ENCODE results near the gene IQCH. TPM values are rescaled to one million over a fixed set of nuclear protein-coding genes. Genes with fewer than 3 reads are reported as not detected.

The IQCH gene
- total RNA-seq, 3 donors from 2014 or later (not counting 1 experiment from before 2014, with no cell fraction given) = 0.78 to 1.4 (median 0.86) TPM

DNA sequence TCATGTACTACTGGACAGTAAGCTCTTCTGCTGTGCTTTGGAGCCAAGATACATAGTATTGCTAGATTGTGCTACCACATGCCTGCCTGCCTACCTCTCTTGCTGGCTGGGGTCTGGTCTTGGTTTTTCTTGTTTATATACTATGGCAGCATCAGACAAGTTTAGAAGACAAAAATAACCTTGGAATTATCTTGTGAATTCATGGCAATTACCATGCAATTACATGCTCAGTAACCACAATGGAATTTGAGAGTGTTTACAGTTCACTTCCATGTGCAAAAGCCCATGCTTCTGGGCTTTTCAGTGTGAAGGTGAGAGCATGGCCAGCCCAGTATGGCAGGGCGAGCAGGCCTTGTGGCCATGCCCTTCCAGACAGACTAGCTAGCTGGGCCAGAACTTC, 218.4 kb downstream of the IQCH start:
- H3K9me3 Mint-ChIP-seq = no peaks in the 10 kb centered on the region
- H3K36me3 ChIP-seq (ENCODE audit: control insufficient read depth, insufficient read depth, low read length) = no peaks in the 10 kb centered on the region
- no peak overlapping the region for H3K27ac ChIP-seq (ENCODE audit: low read length)
- intact Hi-C loops (cut with micrococcal nuclease) = no loop called here
- TF ChIP-seq, protein P1, sequence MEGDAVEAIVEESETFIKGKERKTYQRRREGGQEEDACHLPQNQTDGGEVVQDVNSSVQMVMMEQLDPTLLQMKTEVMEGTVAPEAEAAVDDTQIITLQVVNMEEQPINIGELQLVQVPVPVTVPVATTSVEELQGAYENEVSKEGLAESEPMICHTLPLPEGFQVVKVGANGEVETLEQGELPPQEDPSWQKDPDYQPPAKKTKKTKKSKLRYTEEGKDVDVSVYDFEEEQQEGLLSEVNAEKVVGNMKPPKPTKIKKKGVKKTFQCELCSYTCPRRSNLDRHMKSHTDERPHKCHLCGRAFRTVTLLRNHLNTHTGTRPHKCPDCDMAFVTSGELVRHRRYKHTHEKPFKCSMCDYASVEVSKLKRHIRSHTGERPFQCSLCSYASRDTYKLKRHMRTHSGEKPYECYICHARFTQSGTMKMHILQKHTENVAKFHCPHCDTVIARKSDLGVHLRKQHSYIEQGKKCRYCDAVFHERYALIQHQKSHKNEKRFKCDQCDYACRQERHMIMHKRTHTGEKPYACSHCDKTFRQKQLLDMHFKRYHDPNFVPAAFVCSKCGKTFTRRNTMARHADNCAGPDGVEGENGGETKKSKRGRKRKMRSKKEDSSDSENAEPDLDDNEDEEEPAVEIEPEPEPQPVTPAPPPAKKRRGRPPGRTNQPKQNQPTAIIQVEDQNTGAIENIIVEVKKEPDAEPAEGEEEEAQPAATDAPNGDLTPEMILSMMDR (IDR thresholded peaks at IDR 0.05) = no peak
- H3K4me3 Mint-ChIP-seq = no peak overlapping the region
- no peaks in the 10 kb centered on the region for H3K4me1 Mint-ChIP-seq
- H3K4me1 ChIP-seq (ENCODE audit: control insufficient read depth, insufficient read depth, low read length) = no peaks in the 10 kb centered on the region
- DNase-seq (no peak), ATAC-seq (no peak)
- no peaks in the 10 kb centered on the region for H3K36me3 Mint-ChIP-seq
- WGBS (ENCODE audit: insufficient coverage) = 94% methylated on average over 1 of the region's 1 CpG
- H3K9me3 ChIP-seq (ENCODE audit: control insufficient read depth, insufficient read depth, low read length) = no peaks in the 10 kb centered on the region
- H3K27ac Mint-ChIP-seq = no peak overlapping the region
- H3K27me3 ChIP-seq (ENCODE audit: control insufficient read depth, insufficient read depth, low read length) = no peaks in the 10 kb centered on the region
- H3K27me3 Mint-ChIP-seq (ENCODE audit: low read depth in 2 of 2) = no peaks in the 10 kb centered on the region
- no peak overlapping the region for H3K4me3 ChIP-seq (ENCODE audit: low read length)

DNA sequence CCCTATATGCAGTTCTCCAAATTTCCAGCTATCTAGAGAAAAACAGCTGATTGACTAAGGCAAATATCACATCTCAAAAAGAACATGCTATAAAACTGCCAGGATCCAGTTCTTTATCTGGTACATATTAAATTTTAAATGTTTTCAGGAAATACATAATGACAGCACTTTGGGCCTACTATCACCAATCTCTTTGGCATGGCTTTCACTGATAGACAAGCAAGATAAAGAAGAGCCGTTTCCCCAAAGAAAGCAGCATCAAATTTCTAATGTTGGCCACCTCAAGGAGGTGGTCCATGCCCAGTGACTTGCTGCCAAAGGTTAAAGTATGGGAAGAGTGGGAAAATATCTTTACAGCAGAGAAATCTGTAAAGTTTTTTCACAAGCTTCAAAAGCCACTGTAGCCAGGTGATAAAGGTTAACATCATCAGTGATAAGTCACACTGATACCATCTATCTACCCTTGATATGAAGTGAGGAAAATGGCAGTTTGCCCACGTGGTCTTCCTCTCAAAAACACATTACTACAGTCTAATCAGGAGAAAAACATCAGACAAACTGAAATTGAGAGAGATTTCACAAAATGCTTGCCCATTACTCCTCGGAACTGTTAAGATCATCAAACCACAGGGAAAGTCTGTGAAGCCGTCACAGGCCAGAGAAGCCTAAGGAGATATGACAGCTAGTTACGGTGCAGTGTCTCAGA, 220.0 kb downstream of the IQCH start:
- H3K4me3 ChIP-seq (ENCODE audit: low read length) = no peak overlapping the region
- ATAC-seq = peak in 1 of 3 donors; percentile 42
- WGBS (ENCODE audit: insufficient coverage) = 81% methylated on average over 5 of the region's 5 CpGs
- H3K36me3 Mint-ChIP-seq = no peaks in the 10 kb centered on the region
- no peak overlapping the region for H3K4me3 Mint-ChIP-seq
- H3K9me3 ChIP-seq (ENCODE audit: control insufficient read depth, insufficient read depth, low read length) = no peaks in the 10 kb centered on the region
- H3K27ac Mint-ChIP-seq = no peak overlapping the region
- H3K4me1 ChIP-seq (ENCODE audit: control insufficient read depth, insufficient read depth, low read length) = no peaks in the 10 kb centered on the region
- no peaks in the 10 kb centered on the region for H3K4me1 Mint-ChIP-seq
- intact Hi-C loops (cut with micrococcal nuclease) = no loop called here
- H3K27me3 Mint-ChIP-seq (ENCODE audit: low read depth in 2 of 2) = no peaks in the 10 kb centered on the region
- no peaks in the 10 kb centered on the region for H3K27me3 ChIP-seq (ENCODE audit: control insufficient read depth, insufficient read depth, low read length)
- no peaks in the 10 kb centered on the region for H3K36me3 ChIP-seq (ENCODE audit: control insufficient read depth, insufficient read depth, low read length)
- no peaks in the 10 kb centered on the region for H3K9me3 Mint-ChIP-seq
- no peak for DNase-seq
- TF ChIP-seq, protein P1 (IDR thresholded peaks at IDR 0.05) = no peak
- no peak overlapping the region for H3K27ac ChIP-seq (ENCODE audit: low read length)

DNA sequence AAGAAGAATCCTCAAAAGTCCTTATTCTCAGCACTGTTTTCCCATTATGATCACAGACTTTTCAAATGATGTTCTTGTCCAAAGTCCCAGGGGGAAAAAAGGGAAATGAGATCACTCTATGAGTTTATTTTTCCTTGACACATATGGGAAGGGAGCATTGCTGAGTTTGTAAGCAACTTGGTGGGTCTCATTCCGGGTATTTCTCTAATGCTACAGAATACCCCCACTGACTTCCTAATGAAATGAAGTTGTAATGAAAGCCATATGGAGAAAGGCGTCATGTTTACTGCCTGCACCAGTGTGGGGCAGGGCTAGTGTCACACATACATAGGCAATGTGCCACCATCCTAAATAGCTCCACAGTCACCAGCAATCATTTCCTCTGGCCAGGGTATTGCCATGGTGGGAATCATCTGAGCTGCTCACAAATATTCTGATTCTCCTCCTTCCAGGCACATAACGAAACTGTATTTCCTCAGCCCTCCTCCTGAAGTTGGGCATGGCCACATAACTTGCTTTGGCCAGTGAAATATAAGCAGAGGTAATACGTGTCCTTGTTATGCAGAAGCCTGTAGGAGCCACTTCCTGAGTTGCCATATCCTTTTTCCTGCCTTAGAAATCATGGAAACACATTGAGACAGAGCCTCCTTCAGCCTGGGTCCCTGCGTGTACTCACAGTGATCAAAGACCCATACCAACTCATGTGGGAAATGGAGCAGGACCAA, 225.4 kb downstream of the IQCH start:
- DNase-seq = no peak
- Mint-ChIP-seq H3K27ac (no peak overlapping the region), H3K4me1 (no peaks in the 10 kb centered on the region), H3K4me3 (no peak overlapping the region), H3K36me3 (no peaks in the 10 kb centered on the region), H3K27me3 (ENCODE audit: low read depth in 2 of 2) (no peaks in the 10 kb centered on the region), H3K9me3 (no peaks in the 10 kb centered on the region)
- TF ChIP-seq, protein P1 (IDR thresholded peaks at IDR 0.05) = no peak
- no peaks in the 10 kb centered on the region for H3K36me3 ChIP-seq (ENCODE audit: control insufficient read depth, insufficient read depth, low read length)
- no peaks in the 10 kb centered on the region for H3K27me3 ChIP-seq (ENCODE audit: control insufficient read depth, insufficient read depth, low read length)
- H3K27ac ChIP-seq (ENCODE audit: low read length) = no peak overlapping the region
- intact Hi-C loops (cut with micrococcal nuclease) = no loop called here
- no peak overlapping the region for H3K4me3 ChIP-seq (ENCODE audit: low read length)
- H3K9me3 ChIP-seq (ENCODE audit: control insufficient read depth, insufficient read depth, low read length) = no peaks in the 10 kb centered on the region
- 94% methylated on average over 4 of the region's 5 CpGs for WGBS (ENCODE audit: insufficient coverage)
- no peaks in the 10 kb centered on the region for H3K4me1 ChIP-seq (ENCODE audit: control insufficient read depth, insufficient read depth, low read length)
- ATAC-seq = no peak
